Measurements from ENCODE around the gene NOS3. TPM values are rescaled to one million over a fixed set of nuclear protein-coding genes. Genes with fewer than 3 reads are reported as not detected.

The NOS3 gene
- total and polyA plus RNA-seq, 9 of the 15 experiments (the other 6 are each of a cell fraction or from before 2014, with no cell fraction given), result 1.1 to 121 (median 23.6) TPM

GRCh38 chr7:151038951-151039849 is 48.4 kb downstream of the NOS3 start (continued):
- TF ChIP-seq CHD4 (IDR thresholded peaks at IDR 0.05; ENCODE audit: insufficient read depth, insufficient replicate concordance, low read depth, low read length, poor library complexity, severe bottlenecking) (peak; percentile 84), BACH1 (tag; IDR thresholded peaks at IDR 0.05) (no peak), RFX5 (IDR thresholded peaks at IDR 0.05; ENCODE audit: low read depth, low read length) (no peak), U2AF1 (optimal IDR thresholded peaks at IDR 0.05; ENCODE audit: low read depth, low read length) (no peak), ETS2 (tag; IDR thresholded peaks at IDR 0.05; ENCODE audit: borderline replicate concordance, poor library complexity, severe bottlenecking) (no peak), ZNF609 (CRISPR knock-in tag; IDR thresholded peaks at IDR 0.05; ENCODE audit: borderline replicate concordance) (peak; percentile 35; the same call in 1 of the 2 replicates), GTF2E2 (tag; IDR thresholded peaks at IDR 0.05) (peak; percentile 50; the same call in 1 of the 2 replicates), C11orf30 (IDR thresholded peaks at IDR 0.05; ENCODE audit: low read depth) (no peak; the same call in 1 of the 2 replicates), ZKSCAN3 (CRISPR knock-in tag; IDR thresholded peaks at IDR 0.05) (no peak), KDM2B (CRISPR knock-in tag; IDR thresholded peaks at IDR 0.05) (no peak), MLLT1 (IDR thresholded peaks at IDR 0.05) (0 out of 4 replicates have a peak, but pooled peaks have one; percentile 12 to 33), ZNF316 (IDR thresholded peaks at IDR 0.05) (0 out of 2 replicates have a peak, but pooled peaks have one; percentile 17)

Data from K562 (cell line).